Activated CD4-positive, alpha-beta T cell treated with anti-CD3 and anti-CD28 coated beads, Interleukin-2, amount 10 ng/mL, durations not matched to agents 7 days and 5 days (primary cell): ENCODE data around the gene SPESP1. TPM values are rescaled to one million over a fixed set of nuclear protein-coding genes. Genes with fewer than 3 reads are reported as not detected.
A peak's percentile ranks its signal among the peaks of the same experiment; 100 is the strongest.
"Not testable (repeated sequence)": the region's sequence is repeated elsewhere in the genome, so short reads cannot be mapped to it uniquely, and the experiment has no call there.

ENCODE experiments used
- CTCF ChIA-PET: fragments of 350-600 bp; sonication (Branson Sonifier 250); formaldehyde crosslinking; loops from one replicate; lab custom pipeline; 2021; ENCODE audit warnings: antibody characterized with exemption; lab: Charles Lee
- POLR2A ChIA-PET: fragments of 350-600 bp; sonication (Branson Sonifier 250); formaldehyde crosslinking; loops from one replicate; lab custom pipeline; 2021; ENCODE audit warnings: antibody characterized with exemption; lab: Charles Lee
- DNase-seq: peaks from one replicate; pipeline ENCODE4 v3.0.0-alpha.2; 2020
- H3K27ac Mint-ChIP-seq: one replicate; pipeline ENCODE4 v1.8.0; 2021; ENCODE audit warnings: mild to moderate bottlenecking, moderate library complexity, mixed read lengths
- H3K27me3 Mint-ChIP-seq: one replicate; pipeline ENCODE4 v1.8.0; 2021; ENCODE audit warnings: mixed read lengths
- H3K36me3 Mint-ChIP-seq: one replicate; pipeline ENCODE4 v1.8.0; 2021; ENCODE audit warnings: low read depth, mixed read lengths
- H3K4me1 Mint-ChIP-seq: one replicate; pipeline ENCODE4 v1.8.0; 2021; ENCODE audit warnings: mixed read lengths
- H3K4me3 Mint-ChIP-seq: one replicate; pipeline ENCODE4 v1.8.0; 2021; ENCODE audit warnings: mild to moderate bottlenecking, moderate library complexity, mixed read lengths
- H3K9me3 Mint-ChIP-seq: one replicate; pipeline ENCODE4 v1.8.0; 2021; ENCODE audit warnings: mixed read lengths
- total RNA-seq, 2 experiments: library from RNA; stranded (reverse); gene quantifications; one replicate each; pipeline ENCODE4 v1.2.3, GENCODE V29; 2021

Gene SPESP1
- total RNA-seq, 2 experiments from 2014 or later = 0.23 to 0.50 TPM

GRCh38 chr15:68921926-68922325 is 8.4 kb upstream of the SPESP1 start:
- no peaks in the 10 kb centered on the region for H3K9me3 Mint-ChIP-seq
- no peak overlapping the region for H3K4me3 Mint-ChIP-seq
- ChIA-PET CTCF (no interaction called here), POLR2A (no interaction called here)
- H3K27ac Mint-ChIP-seq = no peak overlapping the region
- no peaks in the 10 kb centered on the region for H3K36me3 Mint-ChIP-seq
- H3K4me1 Mint-ChIP-seq = peaks cover 2% of the 10 kb centered on the region
- DNase-seq = no peak
- peaks cover 35% of the 10 kb centered on the region for H3K27me3 Mint-ChIP-seq

DNA sequence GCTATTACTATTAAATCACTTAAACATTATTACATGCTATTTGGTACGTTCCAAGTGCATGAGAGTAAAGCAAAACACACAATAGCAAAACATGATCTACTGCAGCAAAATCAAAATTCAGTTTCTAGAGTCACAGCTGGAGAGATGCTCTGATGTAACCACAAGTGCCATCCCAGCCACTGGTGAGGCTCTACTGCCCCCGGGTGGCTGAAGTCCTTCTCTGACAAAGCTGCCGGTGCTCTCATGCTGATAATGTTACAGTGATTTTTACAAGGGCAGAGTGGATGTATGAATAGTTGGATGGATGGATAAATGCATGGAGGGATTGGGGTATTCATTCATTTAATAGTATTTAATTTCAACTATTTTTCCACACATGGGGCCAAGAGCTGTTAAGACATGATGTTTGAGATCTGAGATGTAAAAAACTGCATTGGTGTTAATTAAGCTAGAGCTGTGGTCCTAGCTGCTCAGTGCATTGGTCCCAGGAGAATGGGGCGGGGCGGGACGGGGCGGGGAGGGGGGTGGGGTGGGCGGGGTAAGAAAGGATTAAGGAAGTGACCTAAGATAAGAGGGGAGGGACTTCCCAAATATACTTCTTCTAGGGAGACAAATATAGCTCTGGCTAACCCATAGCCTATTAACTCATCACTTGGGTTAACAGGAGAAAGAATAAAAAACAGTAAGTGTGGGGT is 5.3 kb upstream of the SPESP1 start:
- Mint-ChIP-seq H3K27ac (no peak overlapping the region), H3K4me3 (no peak overlapping the region), H3K4me1 (peaks cover 2% of the 10 kb centered on the region), H3K36me3 (no peaks in the 10 kb centered on the region), H3K9me3 (peaks cover 3% of the 10 kb centered on the region), H3K27me3 (peaks cover 31% of the 10 kb centered on the region)
- ChIA-PET CTCF (interaction anchor here (0.7 to 1.1 kb wide), 3 partner anchors 21 to 375 kb away, joined by 3 to 4 read pairs (median 4); no protein-coding TSS in a partner anchor), POLR2A (no interaction called here)
- DNase-seq = peak; percentile 73

DNA sequence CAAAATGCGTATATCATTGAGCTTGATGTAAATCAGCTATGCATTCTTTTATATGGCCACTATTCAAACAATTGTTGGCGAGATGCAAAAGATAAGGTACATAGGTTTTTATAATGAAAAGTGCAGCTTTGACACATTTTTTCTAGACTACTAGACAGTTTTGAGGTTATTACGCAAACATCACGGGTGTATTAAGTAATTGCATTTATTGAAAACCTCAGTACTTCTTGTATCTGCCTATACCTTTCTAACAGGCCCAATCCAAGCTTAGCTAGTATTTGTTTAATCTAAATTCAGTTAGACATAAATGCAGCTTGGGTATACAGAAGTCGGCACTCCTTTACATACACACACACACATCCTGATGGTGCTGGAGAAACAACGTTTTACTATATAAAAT is 2.7 kb downstream of the SPESP1 start:
- CTCF ChIA-PET = no interaction called here
- no peak overlapping the region for H3K4me3 Mint-ChIP-seq

DNA sequence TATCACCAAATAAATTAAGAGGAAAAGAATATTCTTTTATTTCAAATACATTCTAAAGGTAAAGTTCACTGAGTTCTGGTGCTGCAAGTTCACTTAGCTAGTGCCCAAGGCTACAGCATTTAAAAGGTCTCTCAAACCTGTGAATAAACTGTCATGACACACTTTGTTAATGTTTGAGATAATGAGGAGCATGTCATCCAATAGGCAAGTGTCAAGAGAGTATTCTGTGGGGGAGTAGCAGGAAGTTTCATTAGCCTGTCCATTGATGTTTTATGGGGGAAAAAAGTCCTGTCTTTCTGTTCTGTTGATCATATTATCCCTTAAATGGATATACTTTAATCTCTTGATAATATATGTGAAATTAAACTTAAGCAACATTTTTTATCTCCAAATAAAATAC is 4.0 kb downstream of the SPESP1 start:
- Mint-ChIP-seq H3K27me3 (peaks cover 18% of the 10 kb centered on the region), H3K4me1 (no peaks in the 10 kb centered on the region), H3K9me3 (peaks cover 3% of the 10 kb centered on the region), H3K4me3 (no peak overlapping the region), H3K36me3 (no peaks in the 10 kb centered on the region), H3K27ac (no peak overlapping the region)
- DNase-seq = no peak
- CTCF ChIA-PET = no interaction called here
- POLR2A ChIA-PET = no interaction called here

More for the DNA sequence above, 2.7 kb downstream of the SPESP1 start:
- no peak overlapping the region for H3K27ac Mint-ChIP-seq
- H3K4me1 Mint-ChIP-seq = no peaks in the 10 kb centered on the region
- peaks cover 13% of the 10 kb centered on the region for H3K27me3 Mint-ChIP-seq
- POLR2A ChIA-PET = no interaction called here
- peaks cover 3% of the 10 kb centered on the region for H3K9me3 Mint-ChIP-seq
- DNase-seq = no peak
- no peaks in the 10 kb centered on the region for H3K36me3 Mint-ChIP-seq

DNA sequence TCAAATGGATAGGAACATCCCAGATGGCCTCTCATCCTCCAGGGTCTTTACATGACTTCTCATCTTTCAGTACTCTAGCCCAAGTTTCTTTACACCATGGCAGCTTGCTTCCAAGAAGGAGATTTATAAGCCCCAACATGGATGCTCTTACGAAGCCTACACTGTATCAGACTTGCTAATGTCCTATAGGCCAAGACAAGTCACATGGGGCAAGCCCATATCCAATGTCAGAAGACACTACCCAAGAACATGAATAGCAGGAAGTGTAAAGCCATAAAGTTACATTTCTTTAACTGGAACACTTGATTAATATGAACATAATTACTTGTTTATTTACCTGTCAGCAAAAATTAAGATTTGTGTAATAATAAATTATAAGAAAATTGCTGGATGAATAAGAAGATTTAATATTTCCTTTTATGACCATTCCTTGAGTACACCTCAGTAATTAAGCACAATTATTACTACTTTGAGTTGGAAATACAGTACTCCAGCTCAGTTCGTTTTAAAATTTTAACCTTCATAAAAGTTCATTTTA is 5.1 kb downstream of the SPESP1 start:
- Mint-ChIP-seq H3K27ac (no peak overlapping the region), H3K27me3 (peaks cover 24% of the 10 kb centered on the region), H3K36me3 (no peaks in the 10 kb centered on the region), H3K4me3 (no peak overlapping the region), H3K9me3 (no peaks in the 10 kb centered on the region), H3K4me1 (no peaks in the 10 kb centered on the region)
- no peak for DNase-seq
- ChIA-PET POLR2A (no interaction called here), CTCF (no interaction called here)

DNA sequence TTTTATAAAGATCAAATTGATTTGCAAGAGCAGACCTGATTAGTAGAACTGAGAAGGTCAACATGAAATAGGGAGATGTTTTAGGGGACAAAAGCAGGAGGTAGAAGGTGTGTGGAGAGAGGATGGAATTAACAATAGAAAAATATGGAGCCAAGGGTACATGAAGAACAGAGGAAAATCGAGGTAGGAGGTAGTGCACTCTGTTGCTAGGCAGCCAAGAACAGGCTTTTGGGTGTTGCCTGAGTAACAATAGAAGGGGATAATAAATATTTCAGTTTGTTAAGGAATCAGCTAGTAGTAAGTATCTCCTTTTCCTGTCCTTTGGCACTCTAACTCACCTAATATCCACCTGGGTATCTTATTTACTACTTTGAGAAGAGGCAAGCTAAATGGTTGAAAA is 9.2 kb downstream of the SPESP1 start:
- no peak overlapping the region for H3K27ac Mint-ChIP-seq
- DNase-seq = no peak
- H3K27me3 Mint-ChIP-seq = peaks cover 37% of the 10 kb centered on the region
- no peaks in the 10 kb centered on the region for H3K4me1 Mint-ChIP-seq
- no peaks in the 10 kb centered on the region for H3K9me3 Mint-ChIP-seq
- CTCF ChIA-PET = no interaction called here
- no peak overlapping the region for H3K4me3 Mint-ChIP-seq
- POLR2A ChIA-PET = no interaction called here
- no peaks in the 10 kb centered on the region for H3K36me3 Mint-ChIP-seq

DNA sequence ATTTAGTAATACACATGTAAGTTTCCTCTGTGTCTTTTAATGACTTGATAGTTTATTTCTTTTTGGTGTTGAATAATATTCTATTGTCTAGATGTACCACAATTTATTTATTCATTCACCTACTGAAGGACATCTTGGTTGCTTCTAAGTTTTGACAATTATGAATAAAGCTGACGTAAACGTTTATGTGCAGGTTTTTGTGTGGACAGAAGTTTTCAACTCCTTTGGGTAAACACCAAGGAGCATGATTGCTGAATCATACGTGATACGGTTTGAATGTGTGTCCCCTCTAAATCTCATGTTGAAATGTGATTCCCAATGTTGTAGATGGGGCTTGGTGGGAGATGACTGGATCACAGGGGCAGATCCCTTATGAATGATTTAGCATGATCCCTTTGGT is 21.5 kb downstream of the SPESP1 start:
- Mint-ChIP-seq H3K27ac (no peak overlapping the region), H3K9me3 (no peaks in the 10 kb centered on the region), H3K4me3 (no peak overlapping the region), H3K4me1 (no peaks in the 10 kb centered on the region), H3K36me3 (no peaks in the 10 kb centered on the region), H3K27me3 (peaks cover 30% of the 10 kb centered on the region)
- ChIA-PET POLR2A (no interaction called here), CTCF (no interaction called here)
- no peak for DNase-seq

DNA sequence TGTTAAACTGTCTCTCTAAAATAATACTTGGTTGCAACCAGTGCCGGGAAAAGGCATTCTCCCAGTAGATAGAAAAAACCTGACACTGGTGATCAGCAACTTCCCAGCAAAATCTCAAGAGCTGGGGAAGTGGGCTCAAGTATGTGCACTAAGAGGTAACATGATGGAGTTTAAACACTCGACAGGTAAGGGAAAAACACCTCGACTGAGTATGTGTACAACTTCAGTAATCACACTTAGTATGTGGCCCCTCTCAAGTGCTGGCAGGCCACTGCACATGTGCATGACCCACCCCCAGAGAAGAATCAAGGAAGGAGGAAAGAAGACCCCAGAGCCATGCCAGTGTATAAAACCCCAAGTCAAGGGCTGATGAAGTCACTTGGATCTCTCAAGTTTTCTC is 27.4 kb downstream of the SPESP1 start:
- Mint-ChIP-seq H3K27ac (no peak overlapping the region), H3K4me3 (no peak overlapping the region), H3K36me3 (no peaks in the 10 kb centered on the region), H3K27me3 (peaks cover 36% of the 10 kb centered on the region), H3K9me3 (no peaks in the 10 kb centered on the region), H3K4me1 (no peaks in the 10 kb centered on the region)
- CTCF ChIA-PET = no interaction called here
- POLR2A ChIA-PET = no interaction called here
- DNase-seq = no peak

DNA sequence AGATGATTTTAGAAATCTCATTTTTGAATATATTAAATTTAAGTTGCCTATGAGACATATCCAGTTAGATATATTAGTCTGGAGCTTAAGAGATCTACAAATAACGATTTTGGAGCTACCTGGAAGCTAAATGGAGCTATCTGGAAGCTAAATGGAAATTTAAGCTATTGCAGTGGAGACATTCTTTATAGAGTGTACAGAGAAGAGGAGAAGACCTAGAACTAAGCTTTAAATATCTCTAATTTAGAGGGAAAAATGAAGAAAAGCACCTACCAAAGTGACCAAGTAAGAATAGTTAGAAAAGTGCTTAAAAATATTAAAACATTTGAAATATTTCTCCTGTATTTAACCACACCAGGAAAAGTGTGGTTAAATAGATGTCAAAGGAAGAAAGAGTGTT is 28.3 kb downstream of the SPESP1 start:
- H3K9me3 Mint-ChIP-seq = no peaks in the 10 kb centered on the region
- no peak overlapping the region for H3K4me3 Mint-ChIP-seq
- ChIA-PET CTCF (no interaction called here), POLR2A (no interaction called here)
- no peaks in the 10 kb centered on the region for H3K4me1 Mint-ChIP-seq
- no peaks in the 10 kb centered on the region for H3K36me3 Mint-ChIP-seq
- no peak overlapping the region for H3K27ac Mint-ChIP-seq
- DNase-seq = no peak
- peaks cover 38% of the 10 kb centered on the region for H3K27me3 Mint-ChIP-seq

DNA sequence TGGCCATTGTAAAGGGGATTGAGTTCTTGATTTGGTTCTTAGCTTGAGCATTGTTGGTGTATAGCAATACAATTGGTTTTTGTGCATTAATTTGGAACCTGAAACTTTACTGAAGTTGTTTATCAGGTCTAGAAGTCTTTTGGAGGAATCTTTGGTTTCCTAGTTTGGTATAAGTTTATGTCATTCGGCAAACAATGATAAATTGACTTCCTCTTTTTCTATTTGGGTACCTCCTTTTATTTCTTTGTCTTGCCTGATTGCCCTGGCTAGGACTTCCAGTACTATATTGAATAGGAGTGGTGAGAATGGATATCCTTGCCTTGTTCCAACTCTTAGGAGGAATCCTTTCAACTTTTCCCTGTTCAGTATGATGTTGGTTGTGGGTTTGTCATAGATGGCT is 32.1 kb downstream of the SPESP1 start:
- no peaks in the 10 kb centered on the region for H3K36me3 Mint-ChIP-seq
- H3K27me3 Mint-ChIP-seq = peaks cover 37% of the 10 kb centered on the region
- no peak for DNase-seq
- H3K27ac Mint-ChIP-seq = no peak overlapping the region
- H3K4me3 Mint-ChIP-seq = no peak overlapping the region
- H3K4me1 Mint-ChIP-seq = no peaks in the 10 kb centered on the region
- POLR2A ChIA-PET = no interaction called here
- peaks cover 4% of the 10 kb centered on the region for H3K9me3 Mint-ChIP-seq
- CTCF ChIA-PET = no interaction called here

- H3K27ac Mint-ChIP-seq, H3K4me1 Mint-ChIP-seq, H3K9me3 Mint-ChIP-seq, H3K36me3 Mint-ChIP-seq, DNase-seq, POLR2A ChIA-PET, CTCF ChIA-PET, H3K4me3 Mint-ChIP-seq: not testable (repeated sequence)
- H3K27me3 Mint-ChIP-seq = peaks cover 36% of the 10 kb centered on the region
Measured at GRCh38 chr15:68963719-68964118, 33.4 kb downstream of the SPESP1 start.

- Mint-ChIP-seq H3K27me3 (peaks cover 43% of the 10 kb centered on the region), H3K9me3 (peaks cover 14% of the 10 kb centered on the region), H3K4me1 (no peaks in the 10 kb centered on the region), H3K4me3 (no peak overlapping the region), H3K36me3 (no peaks in the 10 kb centered on the region), H3K27ac (no peak overlapping the region)
- POLR2A ChIA-PET = no interaction called here
- CTCF ChIA-PET = no interaction called here
- no peak for DNase-seq
Measured at GRCh38 chr15:68966996-68967395, 36.7 kb downstream of the SPESP1 start.

DNA sequence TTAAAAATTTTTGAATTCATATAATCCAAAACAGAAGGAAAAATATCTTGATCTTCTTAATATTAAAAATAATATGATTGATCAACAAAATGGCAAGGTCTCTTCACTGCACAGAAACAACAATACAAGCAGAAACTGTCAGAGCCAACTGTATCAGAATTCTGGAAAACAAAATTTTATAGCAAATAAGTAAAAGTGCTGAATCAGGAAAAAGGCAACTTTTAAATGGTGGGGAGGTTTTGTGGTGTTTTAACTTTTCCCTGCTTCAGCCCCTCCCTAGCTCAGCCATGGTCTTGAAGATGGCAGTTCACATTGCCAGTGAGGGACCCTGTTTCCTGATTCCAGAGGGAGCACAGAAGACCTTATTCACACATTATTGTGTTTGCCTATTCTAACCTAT is 37.6 kb downstream of the SPESP1 start:
- POLR2A ChIA-PET = no interaction called here
- H3K4me1 Mint-ChIP-seq = no peaks in the 10 kb centered on the region
- no peaks in the 10 kb centered on the region for H3K36me3 Mint-ChIP-seq
- peaks cover 35% of the 10 kb centered on the region for H3K27me3 Mint-ChIP-seq
- no peak overlapping the region for H3K4me3 Mint-ChIP-seq
- peaks cover 14% of the 10 kb centered on the region for H3K9me3 Mint-ChIP-seq
- CTCF ChIA-PET = no interaction called here
- no peak for DNase-seq
- H3K27ac Mint-ChIP-seq = no peak overlapping the region

GRCh38 chr15:68969298-68969697 is 39.0 kb downstream of the SPESP1 start:
- Mint-ChIP-seq H3K36me3 (no peaks in the 10 kb centered on the region), H3K27me3 (peaks cover 32% of the 10 kb centered on the region), H3K9me3 (peaks cover 14% of the 10 kb centered on the region), H3K4me1 (no peaks in the 10 kb centered on the region), H3K4me3 (no peak overlapping the region), H3K27ac (no peak overlapping the region)
- POLR2A ChIA-PET = no interaction called here
- CTCF ChIA-PET = no interaction called here
- DNase-seq = no peak
